SIG-M5 treated with dmso at 0.1 percent for 504 hours (cell line): Measurements from ENCODE around the gene DGKH.

Experiments used
- DNase-seq: peaks from one replicate; lab custom pipeline; 2025; ENCODE audit not compliant: unreplicated experiment; lab: John Stamatoyannopoulos, UW

Gene DGKH

GRCh38 chr13:42039946-42040729, 8.3 kb upstream of the DGKH start:
- peak; percentile 77 for DNase-seq

- DNase-seq = no peak
Observed at GRCh38 chr13:42040730-42041010, 7.8 kb upstream of the DGKH start.

DNA sequence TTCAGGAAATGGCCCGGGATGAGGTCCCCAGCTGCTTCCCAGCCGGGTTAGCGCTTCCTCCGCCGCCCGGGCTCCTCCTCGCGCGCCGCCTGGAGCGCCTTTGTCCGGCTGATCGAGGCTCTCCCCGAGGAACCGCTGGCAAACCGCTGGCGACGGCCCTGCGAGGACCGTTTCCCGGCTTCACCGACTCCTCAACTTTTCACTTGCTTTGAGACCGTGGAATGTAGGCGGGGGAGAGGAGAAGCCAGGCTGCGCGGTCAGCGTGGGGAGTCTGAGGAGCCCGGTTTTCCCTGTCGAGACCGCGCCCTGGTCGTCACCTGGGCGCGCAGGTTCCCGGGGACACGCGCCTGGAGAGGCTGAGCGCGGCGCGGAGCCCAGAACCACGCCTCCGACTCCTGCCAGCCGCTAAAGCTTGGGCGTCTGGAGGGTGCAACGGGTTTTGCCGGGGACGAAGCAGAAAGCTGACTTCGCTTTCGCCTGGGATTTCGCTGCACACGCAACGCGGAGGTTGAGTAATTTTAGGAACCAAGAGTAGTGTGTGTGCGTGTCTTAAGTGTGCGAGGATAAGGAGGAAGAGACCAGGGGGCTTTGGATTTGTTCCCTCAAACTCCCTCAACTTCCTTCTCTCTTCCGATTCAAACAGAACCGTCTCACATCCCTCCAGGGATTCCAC, 7.3 kb upstream of the DGKH start:
- peak; percentile 65 for DNase-seq

DNA sequence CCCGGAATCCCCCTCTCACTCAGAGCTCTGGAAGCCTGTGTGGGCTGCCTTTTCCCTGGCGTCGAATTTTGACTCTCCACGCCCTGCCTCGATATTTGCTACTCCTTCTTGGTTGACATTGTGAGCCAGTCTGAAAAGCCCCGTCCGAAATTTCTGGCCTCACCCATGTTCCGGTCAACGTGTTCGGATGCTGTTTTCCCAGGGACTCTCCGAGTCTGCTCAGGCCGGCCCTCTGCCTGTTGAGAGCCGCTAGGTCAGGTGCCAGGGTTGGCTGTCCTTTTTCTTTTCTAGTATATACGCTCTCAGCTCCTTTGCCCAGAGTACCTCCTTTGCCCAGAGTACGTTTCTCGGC, 6.8 kb upstream of the DGKH start:
- DNase-seq = no peak

- DNase-seq = no peak
Observed at GRCh38 chr13:42043676-42044075, 4.8 kb upstream of the DGKH start.

- DNase-seq = no peak
Observed at GRCh38 chr13:42046448-42046847, 2.0 kb upstream of the DGKH start.

GRCh38 chr13:42047561-42048341, 697 bp upstream of the DGKH start:
- peak; percentile 23 for DNase-seq

- peak; percentile 68 for DNase-seq
Observed at GRCh38 chr13:42048684-42049453, 421 bp downstream of the DGKH start.

DNA sequence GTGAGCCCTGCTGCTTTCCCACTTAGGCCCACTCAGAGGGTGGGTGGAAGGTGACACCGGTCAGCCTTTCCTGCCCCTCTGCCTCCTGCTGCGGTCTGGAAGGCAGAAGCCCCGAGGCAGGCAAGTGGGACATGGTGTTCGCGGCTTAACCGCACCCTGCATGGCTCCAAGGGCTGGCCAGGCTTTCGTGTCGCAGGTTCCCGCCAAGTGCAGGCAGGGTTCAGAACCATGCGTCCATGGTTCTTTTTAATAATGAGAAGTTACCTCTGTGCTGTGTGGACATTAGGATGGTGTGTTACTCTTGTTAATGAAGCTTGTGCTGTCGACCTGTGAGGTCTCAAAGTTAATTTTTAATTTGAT, 986 bp downstream of the DGKH start:
- no peak for DNase-seq

DNA sequence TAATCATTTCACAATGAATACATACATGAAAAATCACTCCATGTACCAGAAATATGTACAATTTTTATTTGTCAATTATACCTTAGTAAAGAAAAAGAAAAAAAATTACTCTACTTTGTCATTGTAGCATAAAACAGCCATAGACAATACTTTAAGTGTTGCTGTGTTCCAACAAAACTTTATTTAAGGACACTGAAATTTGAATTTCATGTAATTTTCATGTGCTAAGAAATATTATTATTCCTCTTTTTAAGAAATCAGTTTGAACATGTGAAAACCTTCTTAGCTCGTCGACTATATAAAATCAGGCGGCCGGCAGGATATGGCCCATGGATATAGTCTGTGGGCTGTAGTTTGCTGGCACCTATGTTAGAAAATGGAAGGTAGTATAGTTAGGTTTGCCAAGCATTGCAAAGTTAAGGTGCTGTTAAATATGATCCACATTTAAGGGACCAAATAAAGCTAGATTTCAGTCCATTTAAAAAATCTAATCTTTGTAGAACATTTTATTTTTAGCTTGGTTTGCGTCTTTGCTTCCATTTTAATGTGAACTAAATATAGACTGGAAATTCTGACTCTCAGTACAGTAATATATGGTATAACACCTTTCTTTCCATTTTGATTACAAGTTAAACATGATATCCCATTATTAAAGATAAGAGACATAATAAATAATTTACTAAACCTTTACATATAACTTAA, 6.5 kb downstream of the DGKH start:
- DNase-seq = no peak

DNA sequence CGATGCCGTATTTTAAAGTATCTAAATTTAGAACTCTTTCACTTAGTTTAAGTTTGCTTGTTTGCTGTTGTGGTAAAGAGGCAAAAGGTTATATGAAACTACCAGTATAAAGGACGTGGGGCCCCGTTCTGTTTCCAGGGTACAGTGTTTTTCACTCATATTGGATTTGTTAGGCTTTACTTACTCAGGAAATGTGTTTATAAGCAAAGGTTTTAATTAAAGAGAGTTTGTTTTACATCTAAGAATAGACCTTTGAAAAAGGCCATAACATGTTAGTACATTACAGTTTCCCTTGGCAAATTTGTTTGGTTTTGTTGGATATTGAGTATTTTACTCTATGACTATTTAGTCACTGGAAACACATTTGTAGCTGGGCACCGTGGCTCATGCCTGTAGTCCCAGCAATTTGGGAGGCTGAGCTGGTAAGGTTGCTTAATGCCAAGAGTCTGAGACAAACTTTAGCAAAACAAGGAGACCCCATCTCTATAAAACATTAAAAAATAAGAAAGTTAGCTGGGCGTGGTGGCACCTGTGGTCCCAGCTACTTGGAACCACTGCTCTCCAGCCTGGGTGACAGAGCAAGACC, 7.1 kb downstream of the DGKH start:
- no peak for DNase-seq

DNA sequence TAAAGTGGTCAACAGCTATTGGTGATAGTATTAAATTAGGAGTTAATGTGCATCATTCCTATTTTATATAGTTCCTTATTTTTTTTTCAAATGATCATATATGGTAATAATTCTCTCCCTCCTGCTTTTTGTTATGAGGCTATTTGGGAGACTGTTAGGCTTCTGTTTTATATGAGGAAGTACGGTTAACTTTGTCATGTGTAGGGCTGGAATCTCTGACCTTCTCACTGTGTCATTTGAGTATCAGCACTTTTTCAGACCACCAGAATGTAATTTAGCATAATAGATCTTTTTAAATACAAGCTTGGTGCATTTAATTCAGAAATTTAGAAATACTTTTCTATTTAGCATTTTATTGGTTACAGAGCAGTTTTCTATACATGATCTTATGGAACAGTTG, 7.7 kb downstream of the DGKH start:
- DNase-seq = no peak

GRCh38 chr13:42056583-42056982, 8.1 kb downstream of the DGKH start:
- no peak for DNase-seq

- no peak for DNase-seq
Observed at GRCh38 chr13:42057918-42058530, 9.6 kb downstream of the DGKH start.

DNA sequence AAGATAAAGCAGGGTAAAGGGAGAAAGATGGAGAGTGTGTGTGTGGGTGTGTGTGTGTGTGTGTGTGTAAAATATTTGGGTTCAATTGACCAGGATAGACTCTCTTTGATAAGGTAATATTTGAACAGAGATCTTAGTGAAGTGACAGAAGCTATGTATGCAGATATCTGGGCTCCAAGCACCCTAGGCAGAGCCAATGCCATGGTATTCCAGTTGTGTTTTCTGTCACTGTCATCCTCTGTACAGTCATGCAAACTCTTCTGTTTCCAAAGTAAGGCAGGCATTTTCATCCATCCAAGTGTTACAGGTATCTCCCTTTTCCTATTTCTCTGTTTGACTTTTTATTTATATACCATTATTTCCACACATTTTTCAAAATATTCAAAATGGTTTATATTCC, 13.5 kb downstream of the DGKH start:
- no peak for DNase-seq

DNA sequence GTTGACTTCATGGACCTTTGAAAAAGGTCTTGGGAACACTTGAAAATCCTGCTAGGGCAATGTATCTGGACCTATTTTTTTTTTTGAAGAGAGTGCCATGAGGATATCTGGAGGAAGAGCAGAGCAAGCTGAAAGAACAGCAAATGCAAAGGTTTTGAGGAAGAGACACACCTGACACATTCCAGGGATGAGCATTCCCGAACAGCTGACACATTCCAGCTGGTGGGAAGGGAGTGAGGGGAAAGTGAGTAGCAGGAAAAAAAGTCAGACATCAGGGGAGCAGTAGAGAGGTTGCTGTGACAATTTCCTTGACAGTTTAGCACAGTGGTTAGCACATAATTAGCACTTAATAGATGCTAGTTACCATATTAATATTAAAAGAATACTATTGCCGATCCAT, 14.7 kb downstream of the DGKH start:
- no peak for DNase-seq

DNA sequence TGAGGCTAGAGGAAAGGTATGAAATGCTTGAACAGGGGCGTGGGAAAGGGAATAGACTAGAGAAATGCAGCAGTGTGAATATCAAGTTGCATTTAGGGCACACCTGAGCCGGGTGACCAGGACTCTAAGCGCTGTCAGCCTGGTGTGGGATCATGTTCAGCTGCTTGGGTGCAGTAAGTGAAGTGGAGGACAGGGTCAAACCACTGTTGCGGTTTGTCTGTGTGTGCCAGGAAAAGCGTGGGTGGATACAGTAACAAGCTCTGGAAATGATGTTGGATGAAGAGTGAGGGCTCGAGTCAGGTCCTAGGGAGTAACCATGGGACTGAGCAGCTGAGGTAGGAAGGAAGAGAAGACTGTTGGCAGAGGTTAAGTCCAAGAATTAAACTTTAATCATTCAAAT, 15.8 kb downstream of the DGKH start:
- DNase-seq = no peak

DNA sequence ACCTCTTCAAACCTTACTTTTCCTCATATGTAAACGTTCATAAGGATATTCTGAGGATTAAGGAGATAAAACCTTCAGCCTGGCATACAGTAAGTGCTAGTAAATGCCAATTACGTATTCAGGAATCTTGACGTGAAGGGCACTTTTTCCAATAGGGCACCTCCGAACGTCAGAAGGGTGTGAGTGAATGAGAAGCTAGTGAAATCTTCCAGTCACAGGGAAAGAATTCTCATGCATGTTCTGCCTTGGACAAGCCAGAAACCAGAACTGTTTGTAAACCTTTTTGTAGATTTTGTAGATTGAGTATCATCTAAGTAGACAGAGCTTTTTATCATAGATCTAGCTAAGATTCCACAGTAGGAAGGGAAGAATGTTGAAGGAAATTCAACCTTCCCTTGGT, 16.5 kb downstream of the DGKH start:
- no peak for DNase-seq

DNA sequence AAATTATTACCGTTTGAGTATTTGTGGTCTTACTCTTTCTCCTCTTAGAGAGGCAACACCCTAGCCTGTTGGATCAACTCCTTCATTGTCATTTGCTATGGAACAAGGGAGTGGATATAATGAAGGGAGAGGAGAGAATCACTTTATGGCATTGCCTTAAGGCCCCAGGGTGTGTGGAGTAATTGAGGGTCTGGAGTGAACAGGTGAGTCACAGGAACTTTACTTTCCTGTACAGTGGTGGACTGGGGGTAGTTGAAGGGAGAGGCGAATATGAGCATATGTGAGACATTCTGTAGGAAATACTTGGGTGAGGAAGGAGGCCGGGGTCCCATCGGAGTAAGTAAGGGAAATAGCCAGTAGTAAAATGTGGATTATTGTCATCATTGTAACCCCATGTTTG, 17.0 kb downstream of the DGKH start:
- no peak for DNase-seq

GRCh38 chr13:42066542-42066941, 18.1 kb downstream of the DGKH start:
- DNase-seq = no peak
